ENCODE measurements around the gene NUTM2F.
"Not testable (repeated sequence)": the region's sequence is repeated elsewhere in the genome, so short reads cannot be mapped to it uniquely, and the experiment has no call there.

Gene NUTM2F

GRCh38 chr9:94328544-94328943 is at the start of gene NUTM2F:
TSS of gene NUTM2F (minus strand) at chr9:94328644. CDS start at chr9:94328623, 21 bp downstream.
- H3K4me3 ChIP-seq; H3K9me3 ChIP-seq; H3K4me1 ChIP-seq; H3K36me3 ChIP-seq (replicated peaks); H3K27me3 ChIP-seq (ENCODE audit: low read depth); in situ Hi-C loops (cut with MboI; ENCODE audit: low sequenced_read_pairs); DNase-seq (ENCODE audit: low spot score in 2 of 2): not testable (repeated sequence)

- DNase-seq (ENCODE audit: low spot score in 2 of 2): peak in 1 of 2 experiments; percentile 12
- H3K9me3 ChIP-seq; H3K4me1 ChIP-seq; H3K36me3 ChIP-seq (replicated peaks); H3K27me3 ChIP-seq (ENCODE audit: low read depth); in situ Hi-C loops (cut with MboI; ENCODE audit: low sequenced_read_pairs): not testable (repeated sequence)
- peak overlapping the region; percentile 34 for H3K4me3 ChIP-seq
These were observed 46.8 kb upstream of the NUTM2F start for GRCh38 chr9:94375197-94375596.

GRCh38 chr9:94374176-94375056 is 46.0 kb upstream of the NUTM2F start:
- in situ Hi-C loops (cut with MboI; ENCODE audit: low sequenced_read_pairs): not testable (repeated sequence)

GRCh38 chr9:94373779-94374175 is 45.3 kb upstream of the NUTM2F start:
- H3K4me1 ChIP-seq; DNase-seq (ENCODE audit: low spot score in 2 of 2); H3K36me3 ChIP-seq (replicated peaks); in situ Hi-C loops (cut with MboI; ENCODE audit: low sequenced_read_pairs); H3K27me3 ChIP-seq (ENCODE audit: low read depth); H3K9me3 ChIP-seq: not testable (repeated sequence)
- H3K4me3 ChIP-seq: peak overlapping the region; percentile 43

More at GRCh38 chr9:94374176-94375056, 46.0 kb upstream of the NUTM2F start:
- not testable (repeated sequence) for H3K27me3 ChIP-seq (ENCODE audit: low read depth); H3K4me1 ChIP-seq; H3K36me3 ChIP-seq (replicated peaks); H3K9me3 ChIP-seq
- DNase-seq (ENCODE audit: low spot score in 2 of 2): peak; percentile 85 to 93
- peak overlapping the region; percentile 43 for H3K4me3 ChIP-seq

- H3K27me3 ChIP-seq (ENCODE audit: low read depth); in situ Hi-C loops (cut with MboI; ENCODE audit: low sequenced_read_pairs); DNase-seq (ENCODE audit: low spot score in 2 of 2); H3K4me1 ChIP-seq; H3K36me3 ChIP-seq (replicated peaks); H3K9me3 ChIP-seq; H3K4me3 ChIP-seq: not testable (repeated sequence)
These were observed 41.8 kb upstream of the NUTM2F start for GRCh38 chr9:94370266-94370665.

GRCh38 chr9:94364093-94364614 is 35.7 kb upstream of the NUTM2F start:
- H3K9me3 ChIP-seq; H3K4me1 ChIP-seq; in situ Hi-C loops (cut with MboI; ENCODE audit: low sequenced_read_pairs); H3K4me3 ChIP-seq; DNase-seq (ENCODE audit: low spot score in 2 of 2); H3K36me3 ChIP-seq (replicated peaks); H3K27me3 ChIP-seq (ENCODE audit: low read depth): not testable (repeated sequence)

GRCh38 chr9:94357158-94357557 is 28.7 kb upstream of the NUTM2F start:
- H3K36me3 ChIP-seq (replicated peaks); DNase-seq (ENCODE audit: low spot score in 2 of 2); H3K27me3 ChIP-seq (ENCODE audit: low read depth); H3K4me1 ChIP-seq; H3K9me3 ChIP-seq; H3K4me3 ChIP-seq; in situ Hi-C loops (cut with MboI; ENCODE audit: low sequenced_read_pairs): not testable (repeated sequence)

- H3K4me3 ChIP-seq; H3K9me3 ChIP-seq; H3K36me3 ChIP-seq (replicated peaks); DNase-seq (ENCODE audit: low spot score in 2 of 2); H3K4me1 ChIP-seq; H3K27me3 ChIP-seq (ENCODE audit: low read depth); in situ Hi-C loops (cut with MboI; ENCODE audit: low sequenced_read_pairs): not testable (repeated sequence)
These were observed 23.7 kb upstream of the NUTM2F start for GRCh38 chr9:94351901-94352723.

GRCh38 chr9:94348754-94349153 is 20.3 kb upstream of the NUTM2F start:
- H3K4me1 ChIP-seq; H3K4me3 ChIP-seq; H3K9me3 ChIP-seq; DNase-seq (ENCODE audit: low spot score in 2 of 2); H3K27me3 ChIP-seq (ENCODE audit: low read depth); in situ Hi-C loops (cut with MboI; ENCODE audit: low sequenced_read_pairs); H3K36me3 ChIP-seq (replicated peaks): not testable (repeated sequence)

GRCh38 chr9:94347451-94347850 is 19.0 kb upstream of the NUTM2F start:
- in situ Hi-C loops (cut with MboI; ENCODE audit: low sequenced_read_pairs); H3K9me3 ChIP-seq; H3K36me3 ChIP-seq (replicated peaks); DNase-seq (ENCODE audit: low spot score in 2 of 2); H3K4me1 ChIP-seq; H3K4me3 ChIP-seq; H3K27me3 ChIP-seq (ENCODE audit: low read depth): not testable (repeated sequence)

GRCh38 chr9:94341703-94342102 is 13.3 kb upstream of the NUTM2F start:
- in situ Hi-C loops (cut with MboI; ENCODE audit: low sequenced_read_pairs): not testable (repeated sequence)

GRCh38 chr9:94340750-94341149 is 12.3 kb upstream of the NUTM2F start:
- in situ Hi-C loops (cut with MboI; ENCODE audit: low sequenced_read_pairs); H3K27me3 ChIP-seq (ENCODE audit: low read depth); H3K4me3 ChIP-seq; H3K4me1 ChIP-seq; H3K36me3 ChIP-seq (replicated peaks); DNase-seq (ENCODE audit: low spot score in 2 of 2); H3K9me3 ChIP-seq: not testable (repeated sequence)

More at GRCh38 chr9:94341703-94342102, 13.3 kb upstream of the NUTM2F start:
- DNase-seq (ENCODE audit: low spot score in 2 of 2); H3K9me3 ChIP-seq; H3K4me3 ChIP-seq; H3K36me3 ChIP-seq (replicated peaks); H3K4me1 ChIP-seq; H3K27me3 ChIP-seq (ENCODE audit: low read depth): not testable (repeated sequence)

- in situ Hi-C loops (cut with MboI; ENCODE audit: low sequenced_read_pairs): not testable (repeated sequence)
These were observed 11.2 kb upstream of the NUTM2F start for GRCh38 chr9:94339657-94340056.

GRCh38 chr9:94338723-94339122 is 10.3 kb upstream of the NUTM2F start:
- DNase-seq (ENCODE audit: low spot score in 2 of 2); H3K4me1 ChIP-seq; H3K9me3 ChIP-seq; H3K36me3 ChIP-seq (replicated peaks); H3K4me3 ChIP-seq; H3K27me3 ChIP-seq (ENCODE audit: low read depth); in situ Hi-C loops (cut with MboI; ENCODE audit: low sequenced_read_pairs): not testable (repeated sequence)

More at GRCh38 chr9:94339657-94340056, 11.2 kb upstream of the NUTM2F start:
- H3K36me3 ChIP-seq (replicated peaks); H3K9me3 ChIP-seq; H3K4me1 ChIP-seq; H3K4me3 ChIP-seq; DNase-seq (ENCODE audit: low spot score in 2 of 2); H3K27me3 ChIP-seq (ENCODE audit: low read depth): not testable (repeated sequence)

Measured in HAP-1 (cell line).